ENCODE measurements around the gene KHDRBS2. TPM values are rescaled to one million over a fixed set of nuclear protein-coding genes. Genes with fewer than 3 reads are reported as not detected.

The KHDRBS2 gene
- total RNA-seq, 1 experiment from 2014 or later: not detected

DNA sequence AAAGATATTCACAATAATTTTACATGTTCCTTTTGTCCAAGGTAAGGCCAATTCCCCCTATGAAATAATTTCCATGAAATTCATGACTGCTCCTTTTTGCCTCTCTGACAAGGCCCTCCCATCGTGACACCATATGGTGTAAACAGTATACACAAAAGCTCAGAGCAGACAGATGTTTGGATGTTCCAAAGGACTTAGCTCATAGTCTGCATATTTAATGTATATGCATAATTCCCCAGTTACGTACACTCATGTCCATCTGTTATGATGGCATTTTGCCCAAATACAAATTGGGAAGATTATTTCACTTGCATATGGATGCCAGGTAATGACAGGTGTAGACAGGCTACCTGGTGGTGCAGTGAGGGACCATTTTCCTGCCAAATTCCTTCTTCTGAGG, 376.5 kb downstream of the KHDRBS2 start:
- ChIA-PET POLR2A (ENCODE audit: low non-redundant PET) (no interaction called here), CTCF (no interaction called here)
- intact Hi-C loops (cut with micrococcal nuclease; ENCODE audit: unreplicated experiment): no loop called here
- peaks cover 19% of the 10 kb centered on the region for H3K9me3 ChIP-seq (ENCODE audit: low read depth, low read length, poor library complexity, severe bottlenecking)
- no TSS peak for BruUV-seq (replicated peaks)
- H3K36me3 ChIP-seq (ENCODE audit: insufficient read depth, low read length, poor library complexity, severe bottlenecking): no peaks in the 10 kb centered on the region
- TF ChIP-seq, protein P1, sequence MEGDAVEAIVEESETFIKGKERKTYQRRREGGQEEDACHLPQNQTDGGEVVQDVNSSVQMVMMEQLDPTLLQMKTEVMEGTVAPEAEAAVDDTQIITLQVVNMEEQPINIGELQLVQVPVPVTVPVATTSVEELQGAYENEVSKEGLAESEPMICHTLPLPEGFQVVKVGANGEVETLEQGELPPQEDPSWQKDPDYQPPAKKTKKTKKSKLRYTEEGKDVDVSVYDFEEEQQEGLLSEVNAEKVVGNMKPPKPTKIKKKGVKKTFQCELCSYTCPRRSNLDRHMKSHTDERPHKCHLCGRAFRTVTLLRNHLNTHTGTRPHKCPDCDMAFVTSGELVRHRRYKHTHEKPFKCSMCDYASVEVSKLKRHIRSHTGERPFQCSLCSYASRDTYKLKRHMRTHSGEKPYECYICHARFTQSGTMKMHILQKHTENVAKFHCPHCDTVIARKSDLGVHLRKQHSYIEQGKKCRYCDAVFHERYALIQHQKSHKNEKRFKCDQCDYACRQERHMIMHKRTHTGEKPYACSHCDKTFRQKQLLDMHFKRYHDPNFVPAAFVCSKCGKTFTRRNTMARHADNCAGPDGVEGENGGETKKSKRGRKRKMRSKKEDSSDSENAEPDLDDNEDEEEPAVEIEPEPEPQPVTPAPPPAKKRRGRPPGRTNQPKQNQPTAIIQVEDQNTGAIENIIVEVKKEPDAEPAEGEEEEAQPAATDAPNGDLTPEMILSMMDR (conservative IDR thresholded peaks at IDR 0.05; ENCODE audit: low read depth, low read length): no peak
- no peak for TF ChIP-seq EZH2 (IDR thresholded peaks at IDR 0.05; ENCODE audit: borderline replicate concordance, low read depth, low read length, poor library complexity, severe bottlenecking)
- no peak overlapping the region for H3K4me3 ChIP-seq (ENCODE audit: low read depth, low read length, poor library complexity, severe bottlenecking)
- no peaks in the 10 kb centered on the region for H3K4me1 ChIP-seq (ENCODE audit: insufficient read depth, low read length, poor library complexity, severe bottlenecking)
- H3K27ac ChIP-seq (ENCODE audit: low read depth, low read length, poor library complexity, severe bottlenecking): no peak overlapping the region
- H3K27me3 ChIP-seq (replicated peaks; ENCODE audit: insufficient read depth, low read depth, low read length, poor library complexity): no peaks in the 10 kb centered on the region
- DNase-seq (ENCODE audit: low spot score): no peak

DNA sequence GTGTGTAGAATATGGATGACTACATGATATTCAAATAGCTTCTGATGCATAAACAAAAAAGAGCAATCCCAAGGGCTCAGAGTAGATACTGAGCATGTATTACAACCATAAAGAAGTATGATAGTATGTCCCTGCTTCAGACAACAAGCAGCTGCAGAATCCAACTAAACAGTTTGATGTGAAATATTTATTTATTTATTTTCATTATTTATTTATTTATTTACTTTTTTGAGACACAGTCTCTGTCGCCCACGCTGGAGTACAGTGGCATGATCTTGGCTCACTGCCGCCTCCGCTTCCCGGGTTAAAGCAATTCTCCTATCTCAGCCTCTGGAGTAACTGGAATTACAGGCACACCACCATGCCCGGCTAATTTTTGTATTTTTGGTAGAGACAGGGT, 384.3 kb downstream of the KHDRBS2 start:
- no peak for DNase-seq (ENCODE audit: low spot score)
- ChIA-PET POLR2A (ENCODE audit: low non-redundant PET) (no interaction called here), CTCF (no interaction called here)
- no TSS peak for BruUV-seq (replicated peaks)
- no peaks in the 10 kb centered on the region for H3K36me3 ChIP-seq (ENCODE audit: insufficient read depth, low read length, poor library complexity, severe bottlenecking)
- no peaks in the 10 kb centered on the region for H3K27me3 ChIP-seq (replicated peaks; ENCODE audit: insufficient read depth, low read depth, low read length, poor library complexity)
- H3K4me1 ChIP-seq (ENCODE audit: insufficient read depth, low read length, poor library complexity, severe bottlenecking): no peaks in the 10 kb centered on the region
- TF ChIP-seq EZH2 (IDR thresholded peaks at IDR 0.05; ENCODE audit: borderline replicate concordance, low read depth, low read length, poor library complexity, severe bottlenecking): no peak
- TF ChIP-seq, protein P1 (conservative IDR thresholded peaks at IDR 0.05; ENCODE audit: low read depth, low read length): no peak
- no peak overlapping the region for H3K4me3 ChIP-seq (ENCODE audit: low read depth, low read length, poor library complexity, severe bottlenecking)
- intact Hi-C loops (cut with micrococcal nuclease; ENCODE audit: unreplicated experiment): no loop called here
- no peak overlapping the region for H3K27ac ChIP-seq (ENCODE audit: low read depth, low read length, poor library complexity, severe bottlenecking)
- H3K9me3 ChIP-seq (ENCODE audit: low read depth, low read length, poor library complexity, severe bottlenecking): peaks cover 18% of the 10 kb centered on the region

DNA sequence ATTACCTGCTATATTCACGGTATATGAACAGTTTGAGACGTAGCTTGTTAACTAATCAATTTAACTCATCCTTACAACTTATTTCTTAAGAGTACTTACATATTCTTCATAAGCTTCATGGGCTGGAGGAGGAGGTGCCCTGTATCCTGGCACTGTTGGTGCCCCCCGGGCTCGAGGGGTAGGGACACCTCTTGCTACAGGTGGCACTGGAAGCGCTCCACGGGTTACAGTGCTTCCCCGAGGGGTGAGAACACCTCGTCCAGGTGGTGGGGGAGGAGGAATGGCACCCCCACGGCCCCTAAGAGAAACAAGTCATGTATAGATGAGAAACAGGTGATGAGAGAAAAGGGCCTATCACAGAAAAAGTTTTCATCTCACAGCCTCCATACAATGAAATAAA, 391.5 kb downstream of the KHDRBS2 start:
- Histone ChIP-seq H3K4me3 (ENCODE audit: low read depth, low read length, poor library complexity, severe bottlenecking) (no peak overlapping the region), H3K27me3 (replicated peaks; ENCODE audit: insufficient read depth, low read depth, low read length, poor library complexity) (no peaks in the 10 kb centered on the region), H3K36me3 (ENCODE audit: insufficient read depth, low read length, poor library complexity, severe bottlenecking) (no peaks in the 10 kb centered on the region), H3K9me3 (ENCODE audit: low read depth, low read length, poor library complexity, severe bottlenecking) (peaks cover 24% of the 10 kb centered on the region), H3K4me1 (ENCODE audit: insufficient read depth, low read length, poor library complexity, severe bottlenecking) (no peaks in the 10 kb centered on the region), H3K27ac (ENCODE audit: low read depth, low read length, poor library complexity, severe bottlenecking) (no peak overlapping the region)
- TF ChIP-seq EZH2 (IDR thresholded peaks at IDR 0.05; ENCODE audit: borderline replicate concordance, low read depth, low read length, poor library complexity, severe bottlenecking): no peak
- TF ChIP-seq, protein P1 (conservative IDR thresholded peaks at IDR 0.05; ENCODE audit: low read depth, low read length): no peak
- intact Hi-C loops (cut with micrococcal nuclease; ENCODE audit: unreplicated experiment): no loop called here
- POLR2A ChIA-PET (ENCODE audit: low non-redundant PET): no interaction called here
- CTCF ChIA-PET: no interaction called here
- no TSS peak for BruUV-seq (replicated peaks)
- DNase-seq (ENCODE audit: low spot score): no peak
